Activated CD8-positive, alpha-beta memory T cell treated with anti-CD3 and anti-CD28 coated beads, Interleukin-2, amount 50 U/mL, for 4 hours (primary cell): ENCODE measurements around the gene C1QTNF1.

Experiments
- DNase-seq: peaks from one replicate; pipeline ENCODE4 v3.0.0-alpha.2; 2020

Gene C1QTNF1

DNA sequence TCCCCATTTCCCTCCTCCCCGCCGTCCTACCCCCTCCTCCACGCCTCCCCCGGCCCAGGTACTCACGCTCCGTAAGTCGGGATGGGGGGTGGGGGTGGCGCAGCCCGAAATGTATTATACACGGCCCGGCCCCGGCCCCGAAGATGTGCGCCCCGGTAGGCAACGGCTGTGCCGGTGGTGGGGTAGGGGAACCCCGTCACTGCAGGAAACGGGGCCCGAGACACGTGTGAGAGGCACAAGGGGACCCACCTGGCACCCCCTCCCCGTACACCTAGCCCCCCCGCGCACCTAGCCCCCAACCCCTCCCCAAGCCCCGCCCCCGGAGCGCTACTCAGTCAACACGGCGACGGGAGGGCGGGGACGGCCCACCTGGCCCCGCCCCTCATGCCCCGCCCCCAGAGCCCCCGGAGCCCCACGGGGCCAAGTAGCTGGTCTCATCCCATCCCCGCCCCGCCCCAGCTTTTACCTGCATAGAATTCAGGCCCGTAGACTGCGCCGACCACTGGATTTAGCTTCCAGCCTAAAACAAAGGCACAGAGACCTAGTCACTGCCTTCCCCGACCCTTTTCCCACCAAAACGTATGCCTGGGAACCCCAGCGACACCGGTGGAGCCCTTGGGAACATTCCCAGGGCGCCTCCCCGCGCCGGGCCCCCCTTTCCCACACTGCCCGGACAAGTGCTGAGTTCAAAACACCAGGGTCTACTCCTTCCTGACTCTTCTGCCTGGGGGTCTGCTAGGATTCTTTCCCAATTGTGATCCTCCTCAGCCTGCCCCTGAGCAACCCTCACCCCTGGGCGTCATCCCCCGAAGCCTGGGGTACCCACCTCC lies 73.5 kb downstream of the C1QTNF1 start:
- no peak for DNase-seq

- no peak for DNase-seq
Observed at GRCh38 chr17:79098282-79098867, 74.4 kb downstream of the C1QTNF1 start.
